Astrocyte (in vitro differentiated cells and primary cell): ENCODE data around the gene SV2C. TPM values are rescaled to one million over a fixed set of nuclear protein-coding genes. Genes with fewer than 3 reads are reported as not detected.

Experiments used
- DNase-seq: peaks from one replicate; pipeline ENCODE4 v3.0.0-alpha.2; 2010; ENCODE audit warnings: low read depth
- FAIRE-seq: peaks from 2 replicates; lab custom pipeline; 2011; peaks lifted over from hg19 to GRCh38; lab: Jason Lieb, UNC
- H2AFZ ChIP-seq: 2 replicates; pipeline ENCODE4 v1.6.0; 2012; ENCODE audit warnings: low read depth, low read length, inconsistent platforms
- H3K27ac ChIP-seq: 2 replicates; pipeline ENCODE4 v1.5.1; 2011; ENCODE audit warnings: low read depth, low read length, inconsistent platforms
- H3K27me3 ChIP-seq: 2 replicates; pipeline ENCODE4 v1.6.0; 2011; ENCODE audit warnings: low read length, inconsistent platforms; ENCODE audit not compliant: insufficient read depth
- H3K36me3 ChIP-seq: 2 replicates; pipeline ENCODE4 v1.5.1; 2011; ENCODE audit warnings: low read length, inconsistent platforms; ENCODE audit not compliant: insufficient read depth
- H3K4me1 ChIP-seq: 2 replicates; pipeline ENCODE4 v1.5.1; 2011; ENCODE audit warnings: low read length, inconsistent platforms; ENCODE audit not compliant: insufficient read depth
- H3K4me2 ChIP-seq: 2 replicates; pipeline ENCODE4 v1.6.0; 2012; ENCODE audit warnings: low read length, inconsistent platforms
- H3K4me3 ChIP-seq: 2 replicates; pipeline ENCODE4 v1.5.1; 2011; ENCODE audit warnings: low read depth, mild to moderate bottlenecking, low read length, inconsistent platforms; ENCODE audit not compliant: insufficient read depth
- H3K79me2 ChIP-seq: 2 replicates; pipeline ENCODE4 v1.6.0; 2012; ENCODE audit warnings: mild to moderate bottlenecking, low read length, inconsistent platforms; ENCODE audit not compliant: insufficient read depth
- H3K9ac ChIP-seq: 2 replicates; pipeline ENCODE4 v1.6.0; 2012; ENCODE audit warnings: mild to moderate bottlenecking, low read length, inconsistent platforms
- H3K9me3 ChIP-seq: 2 replicates; pipeline ENCODE4 v1.5.1; 2012; ENCODE audit warnings: low read depth, mild to moderate bottlenecking, low read length, inconsistent platforms; ENCODE audit not compliant: insufficient read depth
- H4K20me1 ChIP-seq: 2 replicates; pipeline ENCODE4 v1.6.0; 2012; ENCODE audit warnings: low read length, inconsistent platforms; ENCODE audit not compliant: insufficient read depth
- H3K27ac Mint-ChIP-seq: one replicate; pipeline ENCODE4 v1.8.0; 2021; ENCODE audit warnings: mild to moderate bottlenecking, mixed read lengths; ENCODE audit not compliant: unreplicated experiment
- H3K27me3 Mint-ChIP-seq: one replicate; pipeline ENCODE4 v1.8.0; 2021; ENCODE audit warnings: low read depth, mixed read lengths; ENCODE audit not compliant: unreplicated experiment
- H3K36me3 Mint-ChIP-seq: one replicate; pipeline ENCODE4 v1.8.0; 2021; ENCODE audit warnings: low read depth, mixed read lengths; ENCODE audit not compliant: unreplicated experiment
- H3K4me1 Mint-ChIP-seq: one replicate; pipeline ENCODE4 v1.8.0; 2021; ENCODE audit warnings: low read depth, mixed read lengths; ENCODE audit not compliant: unreplicated experiment
- H3K4me3 Mint-ChIP-seq: one replicate; pipeline ENCODE4 v1.8.0; 2021; ENCODE audit warnings: mild to moderate bottlenecking, moderate library complexity, mixed read lengths; ENCODE audit not compliant: unreplicated experiment
- H3K9me3 Mint-ChIP-seq: one replicate; pipeline ENCODE4 v1.8.0; 2021; ENCODE audit warnings: mild to moderate bottlenecking, mixed read lengths; ENCODE audit not compliant: unreplicated experiment
- EZH2 ChIP-seq: IDR thresholded peaks from 2 replicates; pipeline ENCODE4 v1.6.1; 2012; ENCODE audit warnings: mild to moderate bottlenecking, low read length, inconsistent platforms; ENCODE audit not compliant: insufficient read depth
- total RNA-seq: library from RNA; stranded (reverse); gene quantifications from 2 replicates; pipeline ENCODE4 v1.2.1, GENCODE V29; 2021
- TF ChIP-seq, protein P1 (sequence below): IDR thresholded peaks from 2 replicates; pipeline ENCODE4 v1.5.1; 2011; ENCODE audit warnings: low read depth, mild to moderate bottlenecking, inconsistent platforms, low read length, moderate library complexity; ENCODE audit not compliant: insufficient read depth

SV2C gene
- total RNA-seq, 1 donor from 2014 or later = 0.05 TPM

GRCh38 chr5:76342474-76342873, 259.3 kb downstream of the SV2C start:
- DNase-seq (no peak), FAIRE-seq (no peak)
- no peak overlapping the region for H2AFZ ChIP-seq
- TF ChIP-seq, protein P1, sequence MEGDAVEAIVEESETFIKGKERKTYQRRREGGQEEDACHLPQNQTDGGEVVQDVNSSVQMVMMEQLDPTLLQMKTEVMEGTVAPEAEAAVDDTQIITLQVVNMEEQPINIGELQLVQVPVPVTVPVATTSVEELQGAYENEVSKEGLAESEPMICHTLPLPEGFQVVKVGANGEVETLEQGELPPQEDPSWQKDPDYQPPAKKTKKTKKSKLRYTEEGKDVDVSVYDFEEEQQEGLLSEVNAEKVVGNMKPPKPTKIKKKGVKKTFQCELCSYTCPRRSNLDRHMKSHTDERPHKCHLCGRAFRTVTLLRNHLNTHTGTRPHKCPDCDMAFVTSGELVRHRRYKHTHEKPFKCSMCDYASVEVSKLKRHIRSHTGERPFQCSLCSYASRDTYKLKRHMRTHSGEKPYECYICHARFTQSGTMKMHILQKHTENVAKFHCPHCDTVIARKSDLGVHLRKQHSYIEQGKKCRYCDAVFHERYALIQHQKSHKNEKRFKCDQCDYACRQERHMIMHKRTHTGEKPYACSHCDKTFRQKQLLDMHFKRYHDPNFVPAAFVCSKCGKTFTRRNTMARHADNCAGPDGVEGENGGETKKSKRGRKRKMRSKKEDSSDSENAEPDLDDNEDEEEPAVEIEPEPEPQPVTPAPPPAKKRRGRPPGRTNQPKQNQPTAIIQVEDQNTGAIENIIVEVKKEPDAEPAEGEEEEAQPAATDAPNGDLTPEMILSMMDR = no peak
- TF ChIP-seq EZH2 = no peak
- no peaks in the 10 kb centered on the region for H3K9me3 ChIP-seq
- no peaks in the 10 kb centered on the region for H3K9me3 Mint-ChIP-seq
- no peaks in the 10 kb centered on the region for H3K27me3 Mint-ChIP-seq
- H3K27me3 ChIP-seq = no peaks in the 10 kb centered on the region
- H4K20me1 ChIP-seq = no peaks in the 10 kb centered on the region
- no peak overlapping the region for H3K4me3 ChIP-seq
- H3K9ac ChIP-seq = no peak overlapping the region
- no peaks in the 10 kb centered on the region for H3K4me1 ChIP-seq
- H3K27ac Mint-ChIP-seq = no peak overlapping the region
- no peaks in the 10 kb centered on the region for H3K36me3 Mint-ChIP-seq
- H3K4me1 Mint-ChIP-seq = no peaks in the 10 kb centered on the region
- no peak overlapping the region for H3K4me3 Mint-ChIP-seq
- H3K79me2 ChIP-seq = no peaks in the 10 kb centered on the region
- no peak overlapping the region for H3K4me2 ChIP-seq
- H3K36me3 ChIP-seq = no peaks in the 10 kb centered on the region
- H3K27ac ChIP-seq = no peak overlapping the region

DNA sequence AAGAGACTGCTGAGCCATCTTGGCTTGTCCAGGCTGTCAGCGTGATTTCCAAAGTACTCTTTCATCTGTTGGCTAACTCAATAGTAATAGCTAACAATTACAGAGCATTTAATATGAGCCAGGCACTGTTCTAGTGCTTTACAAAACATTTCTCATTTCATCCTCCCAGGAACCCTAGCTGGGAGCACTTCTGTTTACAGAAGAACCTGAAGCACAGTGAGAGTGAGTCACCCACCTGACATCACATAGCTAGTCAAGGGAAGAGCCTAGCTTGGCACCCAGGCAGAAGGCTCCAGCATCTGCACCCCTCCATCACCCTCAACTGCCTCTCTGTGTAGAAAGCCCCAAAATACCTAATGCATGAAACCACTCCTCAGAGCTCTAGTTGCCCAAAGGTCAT, 262.4 kb downstream of the SV2C start:
- no peak for FAIRE-seq

DNA sequence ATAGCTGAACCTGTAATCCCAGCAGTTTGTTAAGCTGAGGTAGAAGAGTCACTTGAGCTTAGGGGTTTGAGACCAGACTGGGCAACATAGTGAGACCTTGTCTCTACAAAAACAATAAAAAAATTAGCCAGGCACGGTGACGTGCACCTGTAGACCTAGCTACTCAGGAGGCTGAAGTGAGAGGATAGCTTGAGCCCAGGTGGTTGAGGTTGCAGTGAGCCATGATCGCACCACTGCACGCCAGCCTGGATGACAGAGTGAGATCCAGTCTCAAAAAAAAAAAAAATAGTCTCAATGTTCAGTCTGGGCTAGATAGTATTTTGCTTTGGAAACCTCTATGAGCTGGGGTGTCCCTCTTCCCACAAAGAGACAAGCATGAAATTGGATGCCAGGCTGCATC, 268.0 kb downstream of the SV2C start:
- no peaks in the 10 kb centered on the region for H3K27me3 Mint-ChIP-seq
- Histone ChIP-seq H3K4me2 (no peak overlapping the region), H3K4me3 (no peak overlapping the region), H3K36me3 (no peaks in the 10 kb centered on the region), H3K9ac (no peak overlapping the region), H2AFZ (no peak overlapping the region), H3K9me3 (no peaks in the 10 kb centered on the region), H4K20me1 (no peaks in the 10 kb centered on the region), H3K4me1 (no peaks in the 10 kb centered on the region), H3K27me3 (peaks cover 3% of the 10 kb centered on the region), H3K27ac (no peak overlapping the region), H3K79me2 (no peaks in the 10 kb centered on the region)
- TF ChIP-seq, protein P1 = no peak
- no peak for TF ChIP-seq EZH2
- peaks cover 2% of the 10 kb centered on the region for H3K9me3 Mint-ChIP-seq
- FAIRE-seq (no peak), DNase-seq (no peak)
- no peaks in the 10 kb centered on the region for H3K36me3 Mint-ChIP-seq
- no peak overlapping the region for H3K4me3 Mint-ChIP-seq
- H3K27ac Mint-ChIP-seq = no peak overlapping the region
- no peaks in the 10 kb centered on the region for H3K4me1 Mint-ChIP-seq

More for the DNA sequence above, 262.4 kb downstream of the SV2C start:
- no peak overlapping the region for H3K4me3 Mint-ChIP-seq
- H2AFZ ChIP-seq = no peak overlapping the region
- H3K27me3 Mint-ChIP-seq = no peaks in the 10 kb centered on the region
- H3K27ac ChIP-seq = no peak overlapping the region
- H3K27ac Mint-ChIP-seq = no peak overlapping the region
- no peaks in the 10 kb centered on the region for H3K9me3 ChIP-seq
- no peak overlapping the region for H3K4me3 ChIP-seq
- TF ChIP-seq, protein P1 = no peak
- no peak for TF ChIP-seq EZH2
- no peaks in the 10 kb centered on the region for H3K27me3 ChIP-seq
- no peak overlapping the region for H3K9ac ChIP-seq
- H3K4me1 Mint-ChIP-seq = no peaks in the 10 kb centered on the region
- no peaks in the 10 kb centered on the region for H3K79me2 ChIP-seq
- H3K36me3 ChIP-seq = no peaks in the 10 kb centered on the region
- no peak for DNase-seq
- H3K36me3 Mint-ChIP-seq = no peaks in the 10 kb centered on the region
- H4K20me1 ChIP-seq = no peaks in the 10 kb centered on the region
- H3K4me2 ChIP-seq = no peak overlapping the region
- no peaks in the 10 kb centered on the region for H3K4me1 ChIP-seq
- no peaks in the 10 kb centered on the region for H3K9me3 Mint-ChIP-seq
